ENCODE data around the gene STT3B.
A peak's percentile ranks its signal among the peaks of the same experiment; 100 is the strongest.

Gene STT3B

DNA sequence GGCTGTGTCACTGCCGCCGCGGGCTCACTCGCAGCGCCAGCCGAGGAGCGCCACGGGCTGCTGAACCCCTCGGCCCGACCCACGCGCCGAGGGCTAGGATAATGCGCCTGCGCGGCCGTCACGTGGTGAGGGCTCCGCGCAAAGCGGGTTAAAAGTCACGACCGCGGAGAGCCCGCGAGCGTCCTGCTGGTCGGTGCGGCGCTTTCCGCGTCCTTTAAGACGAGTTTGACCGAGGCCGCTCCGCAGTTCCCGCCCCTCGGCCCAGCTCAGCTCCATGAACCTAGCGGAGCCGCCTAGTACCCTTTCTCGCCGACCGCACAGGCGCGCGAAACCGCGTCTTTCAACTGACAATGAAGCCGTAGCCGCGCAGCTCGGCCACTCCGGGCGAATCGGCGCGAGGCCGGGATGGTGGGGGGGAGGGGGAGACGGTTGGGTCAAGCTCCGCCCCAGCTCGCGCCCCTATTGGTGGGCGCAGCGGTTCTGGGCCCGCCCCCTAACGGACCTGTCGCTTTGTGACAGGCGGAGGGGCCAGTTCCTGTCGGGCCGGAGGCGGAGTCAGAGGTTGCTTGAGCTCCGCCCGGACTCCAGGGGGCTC lies 636 bp upstream of the STT3B start (continued):
- TF ChIP-seq, protein P1, sequence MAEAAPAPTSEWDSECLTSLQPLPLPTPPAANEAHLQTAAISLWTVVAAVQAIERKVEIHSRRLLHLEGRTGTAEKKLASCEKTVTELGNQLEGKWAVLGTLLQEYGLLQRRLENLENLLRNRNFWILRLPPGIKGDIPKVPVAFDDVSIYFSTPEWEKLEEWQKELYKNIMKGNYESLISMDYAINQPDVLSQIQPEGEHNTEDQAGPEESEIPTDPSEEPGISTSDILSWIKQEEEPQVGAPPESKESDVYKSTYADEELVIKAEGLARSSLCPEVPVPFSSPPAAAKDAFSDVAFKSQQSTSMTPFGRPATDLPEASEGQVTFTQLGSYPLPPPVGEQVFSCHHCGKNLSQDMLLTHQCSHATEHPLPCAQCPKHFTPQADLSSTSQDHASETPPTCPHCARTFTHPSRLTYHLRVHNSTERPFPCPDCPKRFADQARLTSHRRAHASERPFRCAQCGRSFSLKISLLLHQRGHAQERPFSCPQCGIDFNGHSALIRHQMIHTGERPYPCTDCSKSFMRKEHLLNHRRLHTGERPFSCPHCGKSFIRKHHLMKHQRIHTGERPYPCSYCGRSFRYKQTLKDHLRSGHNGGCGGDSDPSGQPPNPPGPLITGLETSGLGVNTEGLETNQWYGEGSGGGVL (tag by site-specific recombination; IDR thresholded peaks at IDR 0.05): 0 out of 2 replicates have a peak, but pooled peaks have one; percentile 17
- no peak for TF ChIP-seq ZNF16 (tag by site-specific recombination; IDR thresholded peaks at IDR 0.05; ENCODE audit: low read depth)
- no peak for TF ChIP-seq IKZF3 (tag by site-specific recombination; IDR thresholded peaks at IDR 0.05)
- TF ChIP-seq, protein P2, sequence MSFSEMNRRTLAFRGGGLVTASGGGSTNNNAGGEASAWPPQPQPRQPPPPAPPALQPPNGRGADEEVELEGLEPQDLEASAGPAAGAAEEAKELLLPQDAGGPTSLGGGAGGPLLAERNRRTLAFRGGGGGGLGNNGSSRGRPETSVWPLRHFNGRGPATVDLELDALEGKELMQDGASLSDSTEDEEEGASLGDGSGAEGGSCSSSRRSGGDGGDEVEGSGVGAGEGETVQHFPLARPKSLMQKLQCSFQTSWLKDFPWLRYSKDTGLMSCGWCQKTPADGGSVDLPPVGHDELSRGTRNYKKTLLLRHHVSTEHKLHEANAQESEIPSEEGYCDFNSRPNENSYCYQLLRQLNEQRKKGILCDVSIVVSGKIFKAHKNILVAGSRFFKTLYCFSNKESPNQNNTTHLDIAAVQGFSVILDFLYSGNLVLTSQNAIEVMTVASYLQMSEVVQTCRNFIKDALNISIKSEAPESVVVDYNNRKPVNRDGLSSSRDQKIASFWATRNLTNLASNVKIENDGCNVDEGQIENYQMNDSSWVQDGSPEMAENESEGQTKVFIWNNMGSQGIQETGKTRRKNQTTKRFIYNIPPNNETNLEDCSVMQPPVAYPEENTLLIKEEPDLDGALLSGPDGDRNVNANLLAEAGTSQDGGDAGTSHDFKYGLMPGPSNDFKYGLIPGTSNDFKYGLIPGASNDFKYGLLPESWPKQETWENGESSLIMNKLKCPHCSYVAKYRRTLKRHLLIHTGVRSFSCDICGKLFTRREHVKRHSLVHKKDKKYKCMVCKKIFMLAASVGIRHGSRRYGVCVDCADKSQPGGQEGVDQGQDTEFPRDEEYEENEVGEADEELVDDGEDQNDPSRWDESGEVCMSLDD (tag by site-specific recombination; IDR thresholded peaks at IDR 0.05): peak; percentile 76
- TF ChIP-seq, protein P3, sequence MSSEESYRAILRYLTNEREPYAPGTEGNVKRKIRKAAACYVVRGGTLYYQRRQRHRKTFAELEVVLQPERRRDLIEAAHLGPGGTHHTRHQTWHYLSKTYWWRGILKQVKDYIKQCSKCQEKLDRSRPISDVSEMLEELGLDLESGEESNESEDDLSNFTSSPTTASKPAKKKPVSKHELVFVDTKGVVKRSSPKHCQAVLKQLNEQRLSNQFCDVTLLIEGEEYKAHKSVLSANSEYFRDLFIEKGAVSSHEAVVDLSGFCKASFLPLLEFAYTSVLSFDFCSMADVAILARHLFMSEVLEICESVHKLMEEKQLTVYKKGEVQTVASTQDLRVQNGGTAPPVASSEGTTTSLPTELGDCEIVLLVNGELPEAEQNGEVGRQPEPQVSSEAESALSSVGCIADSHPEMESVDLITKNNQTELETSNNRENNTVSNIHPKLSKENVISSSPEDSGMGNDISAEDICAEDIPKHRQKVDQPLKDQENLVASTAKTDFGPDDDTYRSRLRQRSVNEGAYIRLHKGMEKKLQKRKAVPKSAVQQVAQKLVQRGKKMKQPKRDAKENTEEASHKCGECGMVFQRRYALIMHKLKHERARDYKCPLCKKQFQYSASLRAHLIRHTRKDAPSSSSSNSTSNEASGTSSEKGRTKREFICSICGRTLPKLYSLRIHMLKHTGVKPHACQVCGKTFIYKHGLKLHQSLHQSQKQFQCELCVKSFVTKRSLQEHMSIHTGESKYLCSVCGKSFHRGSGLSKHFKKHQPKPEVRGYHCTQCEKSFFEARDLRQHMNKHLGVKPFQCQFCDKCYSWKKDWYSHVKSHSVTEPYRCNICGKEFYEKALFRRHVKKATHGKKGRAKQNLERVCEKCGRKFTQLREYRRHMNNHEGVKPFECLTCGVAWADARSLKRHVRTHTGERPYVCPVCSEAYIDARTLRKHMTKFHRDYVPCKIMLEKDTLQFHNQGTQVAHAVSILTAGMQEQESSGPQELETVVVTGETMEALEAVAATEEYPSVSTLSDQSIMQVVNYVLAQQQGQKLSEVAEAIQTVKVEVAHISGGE (tag by site-specific recombination; conservative IDR thresholded peaks at IDR 0.05; ENCODE audit: low read depth): no peak
- TF ChIP-seq, protein P4, sequence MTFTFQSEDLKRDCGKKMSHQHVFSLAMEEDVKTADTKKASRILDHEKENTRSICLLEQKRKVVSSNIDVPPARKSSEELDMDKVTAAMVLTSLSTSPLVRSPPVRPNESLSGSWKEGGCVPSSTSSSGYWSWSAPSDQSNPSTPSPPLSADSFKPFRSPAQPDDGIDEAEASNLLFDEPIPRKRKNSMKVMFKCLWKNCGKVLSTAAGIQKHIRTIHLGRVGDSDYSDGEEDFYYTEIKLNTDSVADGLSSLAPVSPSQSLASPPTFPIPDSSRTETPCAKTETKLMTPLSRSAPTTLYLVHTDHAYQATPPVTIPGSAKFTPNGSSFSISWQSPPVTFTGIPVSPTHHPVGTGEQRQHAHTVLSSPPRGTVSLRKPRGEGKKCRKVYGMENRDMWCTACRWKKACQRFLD (tag by site-specific recombination; IDR thresholded peaks at IDR 0.05): no peak
- no peak for TF ChIP-seq TCF7L2 (IDR thresholded peaks at IDR 0.05; ENCODE audit: borderline replicate concordance, low read depth, low read length)
- peak; percentile 85 for TF ChIP-seq ZFP37 (tag by site-specific recombination; IDR thresholded peaks at IDR 0.05)
- peak; percentile 98 for TF ChIP-seq ZEB2 (tag by site-specific recombination; IDR thresholded peaks at IDR 0.05)
- TF ChIP-seq WT1 (tag by site-specific recombination; IDR thresholded peaks at IDR 0.05): no peak
- peak; percentile 57 for TF ChIP-seq KLF8 (tag by site-specific recombination; IDR thresholded peaks at IDR 0.05)
- peak; percentile 49 for TF ChIP-seq ZBTB8A (tag by site-specific recombination; IDR thresholded peaks at IDR 0.05)
- TF ChIP-seq OSR2 (tag by site-specific recombination; IDR thresholded peaks at IDR 0.05): no peak
- TF ChIP-seq EGR2 (tag by site-specific recombination; IDR thresholded peaks at IDR 0.05; ENCODE audit: low read depth): no peak; the same call in 1 of the 2 replicates
- no peak for TF ChIP-seq HOXD13 (CRISPR knock-in tag; IDR thresholded peaks at IDR 0.05; ENCODE audit: borderline replicate concordance)
- TF ChIP-seq ZNF214 (tag by site-specific recombination; IDR thresholded peaks at IDR 0.05; ENCODE audit: borderline replicate concordance): no peak
- no peak for TF ChIP-seq ZNF366 (tag by site-specific recombination; conservative IDR thresholded peaks at IDR 0.05)
- no peak for TF ChIP-seq HOXA7 (CRISPR knock-in tag; IDR thresholded peaks at IDR 0.05; ENCODE audit: borderline replicate concordance)
- no peak for TF ChIP-seq ZNF510 (tag by site-specific recombination; IDR thresholded peaks at IDR 0.05; ENCODE audit: insufficient replicate concordance)
- no peak for TF ChIP-seq MEIS1 (CRISPR knock-in tag; IDR thresholded peaks at IDR 0.05; ENCODE audit: borderline replicate concordance)
- TF ChIP-seq, protein P5, sequence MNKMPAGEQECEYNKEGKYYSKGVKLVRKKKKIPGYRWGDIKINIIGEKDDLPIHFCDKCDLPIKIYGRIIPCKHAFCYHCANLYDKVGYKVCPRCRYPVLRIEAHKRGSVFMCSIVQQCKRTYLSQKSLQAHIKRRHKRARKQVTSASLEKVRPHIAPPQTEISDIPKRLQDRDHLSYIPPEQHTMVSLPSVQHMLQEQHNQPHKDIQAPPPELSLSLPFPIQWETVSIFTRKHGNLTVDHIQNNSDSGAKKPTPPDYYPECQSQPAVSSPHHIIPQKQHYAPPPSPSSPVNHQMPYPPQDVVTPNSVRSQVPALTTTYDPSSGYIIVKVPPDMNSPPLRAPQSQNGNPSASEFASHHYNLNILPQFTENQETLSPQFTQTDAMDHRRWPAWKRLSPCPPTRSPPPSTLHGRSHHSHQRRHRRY (tag by site-specific recombination; IDR thresholded peaks at IDR 0.05): no peak
- TF ChIP-seq ZNF335 (tag by site-specific recombination; conservative IDR thresholded peaks at IDR 0.05): peak; percentile 78
- TF ChIP-seq ZNF239 (tag by site-specific recombination; IDR thresholded peaks at IDR 0.05): peak; percentile 55; the same call in 1 of the 2 replicates
- TF ChIP-seq FEZF1 (tag by site-specific recombination; IDR thresholded peaks at IDR 0.05): no peak
- TF ChIP-seq, protein P6, sequence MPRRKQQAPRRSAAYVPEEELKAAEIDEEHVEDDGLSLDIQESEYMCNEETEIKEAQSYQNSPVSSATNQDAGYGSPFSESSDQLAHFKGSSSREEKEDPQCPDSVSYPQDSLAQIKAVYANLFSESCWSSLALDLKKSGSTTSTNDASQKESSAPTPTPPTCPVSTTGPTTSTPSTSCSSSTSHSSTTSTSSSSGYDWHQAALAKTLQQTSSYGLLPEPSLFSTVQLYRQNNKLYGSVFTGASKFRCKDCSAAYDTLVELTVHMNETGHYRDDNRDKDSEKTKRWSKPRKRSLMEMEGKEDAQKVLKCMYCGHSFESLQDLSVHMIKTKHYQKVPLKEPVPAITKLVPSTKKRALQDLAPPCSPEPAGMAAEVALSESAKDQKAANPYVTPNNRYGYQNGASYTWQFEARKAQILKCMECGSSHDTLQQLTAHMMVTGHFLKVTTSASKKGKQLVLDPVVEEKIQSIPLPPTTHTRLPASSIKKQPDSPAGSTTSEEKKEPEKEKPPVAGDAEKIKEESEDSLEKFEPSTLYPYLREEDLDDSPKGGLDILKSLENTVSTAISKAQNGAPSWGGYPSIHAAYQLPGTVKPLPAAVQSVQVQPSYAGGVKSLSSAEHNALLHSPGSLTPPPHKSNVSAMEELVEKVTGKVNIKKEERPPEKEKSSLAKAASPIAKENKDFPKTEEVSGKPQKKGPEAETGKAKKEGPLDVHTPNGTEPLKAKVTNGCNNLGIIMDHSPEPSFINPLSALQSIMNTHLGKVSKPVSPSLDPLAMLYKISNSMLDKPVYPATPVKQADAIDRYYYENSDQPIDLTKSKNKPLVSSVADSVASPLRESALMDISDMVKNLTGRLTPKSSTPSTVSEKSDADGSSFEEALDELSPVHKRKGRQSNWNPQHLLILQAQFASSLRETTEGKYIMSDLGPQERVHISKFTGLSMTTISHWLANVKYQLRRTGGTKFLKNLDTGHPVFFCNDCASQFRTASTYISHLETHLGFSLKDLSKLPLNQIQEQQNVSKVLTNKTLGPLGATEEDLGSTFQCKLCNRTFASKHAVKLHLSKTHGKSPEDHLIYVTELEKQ (tag by site-specific recombination; IDR thresholded peaks at IDR 0.05; ENCODE audit: borderline replicate concordance): no peak
- no peak for TF ChIP-seq ZNF341 (tag by site-specific recombination; IDR thresholded peaks at IDR 0.05; ENCODE audit: low read depth)
- TF ChIP-seq ZNF664 (tag by site-specific recombination; IDR thresholded peaks at IDR 0.05): no peak

Data from HEK293 (cell line).